Measurements from ENCODE around the gene YEATS4.
A peak's percentile ranks its signal among the peaks of the same experiment; 100 is the strongest.

YEATS4 gene

GRCh38 chr12:69342421-69342820, 17.1 kb upstream of the YEATS4 start:
- no peak for DNase-seq (ENCODE audit: low spot score)

- no peak for DNase-seq (ENCODE audit: low spot score)
Observed at GRCh38 chr12:69343357-69343756, 16.2 kb upstream of the YEATS4 start.

- no peak for DNase-seq (ENCODE audit: low spot score)
Observed at GRCh38 chr12:69343885-69344612, 15.5 kb upstream of the YEATS4 start.

GRCh38 chr12:69345077-69345476, 14.5 kb upstream of the YEATS4 start:
- no peak for DNase-seq (ENCODE audit: low spot score)

- DNase-seq (ENCODE audit: low spot score) = no peak
Observed at GRCh38 chr12:69345742-69346141, 13.8 kb upstream of the YEATS4 start.

GRCh38 chr12:69348162-69348938, 11.2 kb upstream of the YEATS4 start, which contains the start of gene LYZ:
LYZ (plus strand) TSS chr12:69348381; CDS start chr12:69348409, 28 bp downstream.
- DNase-seq (ENCODE audit: low spot score) = peak; percentile 31

- DNase-seq (ENCODE audit: low spot score) = no peak
Observed at GRCh38 chr12:69350002-69350626, 9.4 kb upstream of the YEATS4 start.

GRCh38 chr12:69350777-69351176, 8.8 kb upstream of the YEATS4 start:
- no peak for DNase-seq (ENCODE audit: low spot score)

- no peak for DNase-seq (ENCODE audit: low spot score)
Observed at GRCh38 chr12:69351462-69352236, 7.9 kb upstream of the YEATS4 start.

- no peak for DNase-seq (ENCODE audit: low spot score)
Observed at GRCh38 chr12:69352904-69353303, 6.6 kb upstream of the YEATS4 start.

GRCh38 chr12:69354172-69354555, 5.4 kb upstream of the YEATS4 start:
- DNase-seq (ENCODE audit: low spot score) = no peak

GRCh38 chr12:69354556-69355187, 4.9 kb upstream of the YEATS4 start:
- no peak for DNase-seq (ENCODE audit: low spot score)

- no peak for DNase-seq (ENCODE audit: low spot score)
Observed at GRCh38 chr12:69355363-69356028, 4.0 kb upstream of the YEATS4 start.

GRCh38 chr12:69360348-69360672, 767 bp downstream of the YEATS4 start:
- DNase-seq (ENCODE audit: low spot score) = no peak

- DNase-seq (ENCODE audit: low spot score) = no peak
Observed at GRCh38 chr12:69366796-69367195, 7.3 kb downstream of the YEATS4 start.

- no peak for DNase-seq (ENCODE audit: low spot score)
Observed at GRCh38 chr12:69368171-69368570, 8.6 kb downstream of the YEATS4 start.

GRCh38 chr12:69383074-69383473, 23.5 kb downstream of the YEATS4 start:
- DNase-seq (ENCODE audit: low spot score) = no peak

- no peak for DNase-seq (ENCODE audit: low spot score)
Observed at GRCh38 chr12:69385038-69385437, 25.5 kb downstream of the YEATS4 start.

GRCh38 chr12:69386921-69387320, 27.4 kb downstream of the YEATS4 start:
- DNase-seq (ENCODE audit: low spot score) = no peak

GRCh38 chr12:69388371-69388770, 28.8 kb downstream of the YEATS4 start:
- DNase-seq (ENCODE audit: low spot score) = peak; percentile 30

GRCh38 chr12:69389831-69390230, 30.3 kb downstream of the YEATS4 start:
- no peak for DNase-seq (ENCODE audit: low spot score)
